LHCN-M2 (cell line): ENCODE data around the gene DHCR7. TPM values are rescaled to one million over a fixed set of nuclear protein-coding genes. Genes with fewer than 3 reads are reported as not detected.

ENCODE experiments used
- DNase-seq: peaks from one replicate; pipeline ENCODE4 v3.0.0-alpha.2; 2012; ENCODE audit warnings: low read depth
- total RNA-seq: library from RNA; depleted of rRNA; stranded (reverse); fragments of >200 nt; gene quantifications from 2 replicates; pipeline ENCODE4 v1.2.3, GENCODE V29; 2014

DHCR7 gene
- total RNA-seq, 1 experiment from 2014 or later: 36.2 TPM

- no peak for DNase-seq
Measured at GRCh38 chr11:71477641-71478527, 29.7 kb upstream of the DHCR7 start.

GRCh38 chr11:71476926-71477640 is 28.9 kb upstream of the DHCR7 start:
- no peak for DNase-seq

- DNase-seq: no peak
Measured at GRCh38 chr11:71476031-71476430, 27.8 kb upstream of the DHCR7 start.

GRCh38 chr11:71474771-71475483 is 26.7 kb upstream of the DHCR7 start:
- no peak for DNase-seq

- DNase-seq: no peak
Measured at GRCh38 chr11:71474141-71474770, 26.1 kb upstream of the DHCR7 start.

- no peak for DNase-seq
Measured at GRCh38 chr11:71473793-71474080, 25.5 kb upstream of the DHCR7 start.

GRCh38 chr11:71472941-71473792 is 25.0 kb upstream of the DHCR7 start:
- no peak for DNase-seq

- DNase-seq: no peak
Measured at GRCh38 chr11:71472357-71472885, 24.2 kb upstream of the DHCR7 start.

- DNase-seq: no peak
Measured at GRCh38 chr11:71470946-71471345, 22.8 kb upstream of the DHCR7 start.

GRCh38 chr11:71467164-71467563 is 19.0 kb upstream of the DHCR7 start:
- no peak for DNase-seq

GRCh38 chr11:71466358-71466757 is 18.2 kb upstream of the DHCR7 start:
- no peak for DNase-seq

GRCh38 chr11:71465054-71465453 is 16.9 kb upstream of the DHCR7 start:
- no peak for DNase-seq

GRCh38 chr11:71463331-71464211 is 15.4 kb upstream of the DHCR7 start:
- no peak for DNase-seq

GRCh38 chr11:71462726-71463125 is 14.5 kb upstream of the DHCR7 start:
- DNase-seq: no peak

GRCh38 chr11:71461696-71462095 is 13.5 kb upstream of the DHCR7 start:
- no peak for DNase-seq

GRCh38 chr11:71459767-71460320 is 11.7 kb upstream of the DHCR7 start:
- DNase-seq: no peak

GRCh38 chr11:71459076-71459766 is 11.0 kb upstream of the DHCR7 start:
- DNase-seq: no peak

GRCh38 chr11:71458146-71459070 is 10.2 kb upstream of the DHCR7 start:
- DNase-seq: no peak
